ENCODE data around the gene APBB2.

DNA sequence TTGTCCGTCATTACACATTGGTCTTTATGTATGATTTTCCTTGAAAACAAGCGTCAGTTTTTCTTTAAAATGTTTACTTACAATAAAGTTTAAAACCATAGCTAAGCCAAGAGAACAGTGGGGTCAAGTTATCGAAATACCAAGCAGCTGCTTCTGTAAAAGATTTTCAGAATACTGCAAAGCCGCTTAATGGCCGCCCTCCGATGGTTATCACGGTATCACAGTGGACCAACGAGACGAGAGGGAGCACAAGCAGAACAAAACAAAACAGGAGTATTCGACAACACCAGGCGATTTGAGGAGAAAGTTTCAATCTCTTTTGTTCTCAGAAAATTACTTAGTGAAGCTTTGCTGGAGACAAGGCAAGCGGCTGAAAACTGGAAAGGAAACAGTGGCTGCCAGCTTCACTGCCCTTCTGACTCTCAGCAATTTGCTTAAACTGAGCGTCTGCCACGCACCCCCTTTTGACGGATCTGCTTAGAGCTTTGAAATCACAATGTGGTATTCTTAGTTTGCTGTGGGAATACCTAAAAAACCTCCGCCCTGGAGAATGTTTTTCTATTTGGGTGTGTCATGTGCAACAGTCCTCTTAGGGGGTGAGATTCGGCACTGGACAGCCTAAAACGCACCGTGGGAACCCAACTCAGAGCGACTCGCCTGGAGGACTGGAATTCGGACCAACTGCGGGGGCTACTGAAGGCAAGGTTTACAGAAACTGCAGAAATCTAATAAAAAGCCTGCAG, 264.8 kb downstream of the APBB2 start:
- no peak for TF ChIP-seq POLR2A (IDR thresholded peaks at IDR 0.05)
- TF ChIP-seq, protein P1, sequence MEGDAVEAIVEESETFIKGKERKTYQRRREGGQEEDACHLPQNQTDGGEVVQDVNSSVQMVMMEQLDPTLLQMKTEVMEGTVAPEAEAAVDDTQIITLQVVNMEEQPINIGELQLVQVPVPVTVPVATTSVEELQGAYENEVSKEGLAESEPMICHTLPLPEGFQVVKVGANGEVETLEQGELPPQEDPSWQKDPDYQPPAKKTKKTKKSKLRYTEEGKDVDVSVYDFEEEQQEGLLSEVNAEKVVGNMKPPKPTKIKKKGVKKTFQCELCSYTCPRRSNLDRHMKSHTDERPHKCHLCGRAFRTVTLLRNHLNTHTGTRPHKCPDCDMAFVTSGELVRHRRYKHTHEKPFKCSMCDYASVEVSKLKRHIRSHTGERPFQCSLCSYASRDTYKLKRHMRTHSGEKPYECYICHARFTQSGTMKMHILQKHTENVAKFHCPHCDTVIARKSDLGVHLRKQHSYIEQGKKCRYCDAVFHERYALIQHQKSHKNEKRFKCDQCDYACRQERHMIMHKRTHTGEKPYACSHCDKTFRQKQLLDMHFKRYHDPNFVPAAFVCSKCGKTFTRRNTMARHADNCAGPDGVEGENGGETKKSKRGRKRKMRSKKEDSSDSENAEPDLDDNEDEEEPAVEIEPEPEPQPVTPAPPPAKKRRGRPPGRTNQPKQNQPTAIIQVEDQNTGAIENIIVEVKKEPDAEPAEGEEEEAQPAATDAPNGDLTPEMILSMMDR (IDR thresholded peaks at IDR 0.05): no peak
